Pancreas (tissue), 10 donors: ENCODE results near the gene MLN. TPM values are rescaled to one million over a fixed set of nuclear protein-coding genes. Genes with fewer than 3 reads are reported as not detected.
A peak's percentile ranks its signal among the peaks of the same experiment; 100 is the strongest.

Experiments used
- ATAC-seq, 4 donors: fragments of 200-7000 bp; cut with Tn5 transposase; one replicate each; pipeline versions ENCODE4 v1.8.0 to v1.9.1; 2020; ENCODE audit warnings: mild to moderate bottlenecking in 4 of 4, moderate library complexity in 4 of 4
- DNase-seq, 6 donors: peaks; one replicate each; pipeline ENCODE4 v3.0.0-alpha.2; 2020
- FAIRE-seq: peaks from 2 replicates; lab custom pipeline; 2012; peaks lifted over from hg19 to GRCh38; lab: Jason Lieb, UNC
- H3K27ac ChIP-seq, 4 donors: fragments of 200-600 bp; sonication (generic); 1 replicate in 3 of 4; 2 replicates in 1 of 4; pipeline versions ENCODE4 v1.5.0 to v1.8.0; 2020
- H3K27me3 ChIP-seq, 4 donors: fragments of 200-600 bp; one replicate each; pipeline ENCODE4 v1.8.0; 2021
- H3K36me3 ChIP-seq, 3 donors: fragments of 200-600 bp; sonication (generic) in 1 of 3; one replicate each; pipeline versions ENCODE4 v1.5.0 to v1.8.0; 2020 to 2021
- H3K4me1 ChIP-seq, 3 donors: fragments of 200-600 bp; one replicate each; pipeline ENCODE4 v1.8.0; 2021
- H3K4me3 ChIP-seq, 4 donors: fragments of 200-600 bp; sonication (generic) in 2 of 4; one replicate each; pipeline versions ENCODE4 v1.5.0 to v1.8.0; 2020 to 2021
- H3K9me3 ChIP-seq, 4 donors: fragments of 200-600 bp; one replicate each; pipeline ENCODE4 v1.8.0; 2021
- WGBS, 2 donors: extraction: QIAGEN DNeasy Blood & Tissue Kit; methylation state at CpG; one replicate each; pipeline ENCODE4 v1.1.7; 2013; 5-methylcytosine and 5-hydroxymethylcytosine counted together
- intact Hi-C, 3 donors: fragments of 100-400 bp; cut with DNase I; formaldehyde crosslinking; loops; one replicate each; pipeline versions ENCODE4 v1.11.1 to v1.14.2; 2022
- polyA plus RNA-seq, 2 donors: library from polyadenylated mRNA; stranded (reverse); fragments of 200-250 nt; gene quantifications; one replicate each; pipeline ENCODE4 v1.2.3, GENCODE V29; 2013
- total RNA-seq, 6 donors: library from RNA; stranded (reverse); fragmentation: NEBNext Ultra II Directional in 4 of 6; extraction: Animal tissue kit (Norgen Biotek cat#: 25700) in 4 of 6; gene quantifications; one replicate each; pipeline versions ENCODE4 v1.2.1 to v1.2.4, GENCODE V29; 2021 to 2023
- TF ChIP-seq, protein P1 (sequence below), 4 donors: fragments of 200-600 bp; sonication (generic) in 3 of 4; IDR thresholded peaks; one replicate each; pipeline versions ENCODE4 v1.5.0 to v1.8.0; 2021; ENCODE audit warnings: antibody characterized with exemption in 4 of 4
- donor health status: healthy with polysubstance abuse.
- donor health status: DM: no; HTN: no; CAD: no; lungs with moderate emphysema.
- donor health status: DM: no; HTN: no; CAD: no.
- donor health status: control.
- donor health status: control.
- donor health status: Bipolar disorder and iron deficiency.
- donor health status: DM: yes; HTN: yes; CAD: no.
- donor health status: DM: no; HTN: no; CAD: no.
- donor health status: DM: no; HTN: no; CAD: no.
- donor health status: DM: yes; HTN: yes; CAD: no.

MLN gene
- total and polyA plus RNA-seq, 8 donors = not detected

GRCh38 chr6:33826537-33826936 is 22.7 kb upstream of the MLN start:
- no peaks in the 10 kb centered on the region for H3K27me3 ChIP-seq
- ATAC-seq (no peak), FAIRE-seq (no peak), DNase-seq (no peak)
- no peak overlapping the region for H3K27ac ChIP-seq
- no peaks in the 10 kb centered on the region for H3K36me3 ChIP-seq
- TF ChIP-seq, protein P1, sequence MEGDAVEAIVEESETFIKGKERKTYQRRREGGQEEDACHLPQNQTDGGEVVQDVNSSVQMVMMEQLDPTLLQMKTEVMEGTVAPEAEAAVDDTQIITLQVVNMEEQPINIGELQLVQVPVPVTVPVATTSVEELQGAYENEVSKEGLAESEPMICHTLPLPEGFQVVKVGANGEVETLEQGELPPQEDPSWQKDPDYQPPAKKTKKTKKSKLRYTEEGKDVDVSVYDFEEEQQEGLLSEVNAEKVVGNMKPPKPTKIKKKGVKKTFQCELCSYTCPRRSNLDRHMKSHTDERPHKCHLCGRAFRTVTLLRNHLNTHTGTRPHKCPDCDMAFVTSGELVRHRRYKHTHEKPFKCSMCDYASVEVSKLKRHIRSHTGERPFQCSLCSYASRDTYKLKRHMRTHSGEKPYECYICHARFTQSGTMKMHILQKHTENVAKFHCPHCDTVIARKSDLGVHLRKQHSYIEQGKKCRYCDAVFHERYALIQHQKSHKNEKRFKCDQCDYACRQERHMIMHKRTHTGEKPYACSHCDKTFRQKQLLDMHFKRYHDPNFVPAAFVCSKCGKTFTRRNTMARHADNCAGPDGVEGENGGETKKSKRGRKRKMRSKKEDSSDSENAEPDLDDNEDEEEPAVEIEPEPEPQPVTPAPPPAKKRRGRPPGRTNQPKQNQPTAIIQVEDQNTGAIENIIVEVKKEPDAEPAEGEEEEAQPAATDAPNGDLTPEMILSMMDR (IDR thresholded peaks at IDR 0.05) = no peak
- no peaks in the 10 kb centered on the region for H3K9me3 ChIP-seq
- WGBS, 2 donors = 23 to 57% methylated on average over 2 of the region's 2 CpGs
- intact Hi-C loops = no loop called here
- no peaks in the 10 kb centered on the region for H3K4me1 ChIP-seq
- H3K4me3 ChIP-seq = no peak overlapping the region

GRCh38 chr6:33824461-33825154 is 20.8 kb upstream of the MLN start:
- Histone ChIP-seq H3K36me3 (no peaks in the 10 kb centered on the region), H3K4me3 (no peak overlapping the region), H3K9me3 (no peaks in the 10 kb centered on the region), H3K27ac (no peak overlapping the region), H3K27me3 (no peaks in the 10 kb centered on the region), H3K4me1 (no peaks in the 10 kb centered on the region)
- intact Hi-C loops = no loop called here
- TF ChIP-seq, protein P1 (IDR thresholded peaks at IDR 0.05) = no peak
- 62 to 65% methylated on average over 15 of the region's 15 CpGs for WGBS, 2 donors
- no peak for FAIRE-seq
- DNase-seq = no peak
- peak in 1 of 4 donors; percentile 38 for ATAC-seq

DNA sequence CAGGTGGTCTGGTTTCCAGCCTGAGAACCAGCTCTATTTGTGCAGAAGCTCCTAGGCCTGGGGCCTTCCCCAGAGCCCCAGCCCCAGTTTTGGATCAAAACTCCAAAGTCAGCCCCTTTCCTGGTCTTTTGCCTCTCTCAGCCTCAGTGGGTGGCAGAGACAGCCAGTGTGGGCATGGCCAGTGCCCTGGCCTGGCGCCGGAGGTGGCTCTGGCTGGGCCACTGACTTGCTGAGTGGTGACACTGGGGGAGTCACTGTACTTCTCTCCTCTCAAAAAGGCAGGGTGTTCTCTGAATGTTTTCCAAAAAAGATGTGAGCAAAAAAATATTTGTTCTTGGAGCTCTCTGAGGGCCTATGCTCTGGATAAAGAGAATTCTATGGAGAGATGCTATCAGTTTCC is 20.0 kb upstream of the MLN start:
- Histone ChIP-seq H3K4me1 (no peaks in the 10 kb centered on the region), H3K36me3 (no peaks in the 10 kb centered on the region), H3K27ac (no peak overlapping the region), H3K27me3 (no peaks in the 10 kb centered on the region), H3K9me3 (no peaks in the 10 kb centered on the region), H3K4me3 (no peak overlapping the region)
- DNase-seq = no peak
- ATAC-seq = no peak
- WGBS, 2 donors = 63 to 90% methylated on average over 2 of the region's 2 CpGs
- intact Hi-C loops = no loop called here
- FAIRE-seq = no peak
- TF ChIP-seq, protein P1 (IDR thresholded peaks at IDR 0.05) = no peak

- intact Hi-C loops = no loop called here
- no peak overlapping the region for H3K4me3 ChIP-seq
- DNase-seq = no peak
- 36 to 41% methylated on average over 10 of the region's 10 CpGs for WGBS, 2 donors
- TF ChIP-seq, protein P1 (IDR thresholded peaks at IDR 0.05) = no peak
- no peaks in the 10 kb centered on the region for H3K27me3 ChIP-seq
- no peaks in the 10 kb centered on the region for H3K36me3 ChIP-seq
- FAIRE-seq = no peak
- ATAC-seq = peak in 1 of 4 donors; percentile 41
- H3K27ac ChIP-seq = no peak overlapping the region
- H3K4me1 ChIP-seq = no peaks in the 10 kb centered on the region
- H3K9me3 ChIP-seq = no peaks in the 10 kb centered on the region
Observed at GRCh38 chr6:33822575-33823395, 19.0 kb upstream of the MLN start.
